ACC112 (cell line): Measurements from ENCODE around the gene USP44.
"Not testable (repeated sequence)": the region's sequence is repeated elsewhere in the genome, so short reads cannot be mapped to it uniquely, and the experiment has no call there.

ENCODE experiments used
- H2AFZ ChIP-seq: fragments of 200-600 bp; sonication (generic); one replicate; pipeline ENCODE4 v1.6.0; 2017; ENCODE audit warnings: antibody characterized with exemption, low read length; ENCODE audit not compliant: unreplicated experiment
- H3K27ac ChIP-seq: fragments of 200-600 bp; sonication (generic); 2 replicates; pipeline ENCODE4 v1.5.1; 2014; ENCODE audit warnings: low read depth, mild to moderate bottlenecking, antibody characterized with exemption, low read length, moderate library complexity
- H3K27me3 ChIP-seq: fragments of 200-600 bp; sonication (generic); 2 replicates; pipeline ENCODE4 v1.6.1; 2014; ENCODE audit warnings: mild to moderate bottlenecking, antibody characterized with exemption, low read length, moderate library complexity, mixed read lengths; ENCODE audit not compliant: insufficient read depth
- H3K36me3 ChIP-seq: fragments of 200-600 bp; sonication (generic); 2 replicates; pipeline ENCODE4 v1.6.1; 2016; ENCODE audit warnings: mild to moderate bottlenecking, antibody characterized with exemption, low read length, moderate library complexity, mixed read lengths; ENCODE audit not compliant: insufficient read depth
- H3K4me1 ChIP-seq: fragments of 200-600 bp; sonication (generic); one replicate; pipeline ENCODE4 v1.6.1; 2016; ENCODE audit warnings: low read length, mixed read lengths; ENCODE audit not compliant: insufficient read depth, unreplicated experiment, control insufficient read depth
- H3K4me3 ChIP-seq: fragments of 200-600 bp; sonication (generic); 2 replicates; pipeline ENCODE4 v1.5.1; 2014; ENCODE audit warnings: mild to moderate bottlenecking, low read depth, low read length
- H3K79me2 ChIP-seq: fragments of 200-600 bp; sonication (generic); one replicate; pipeline ENCODE4 v1.6.0; 2016; ENCODE audit warnings: low read length; ENCODE audit not compliant: control insufficient read depth, unreplicated experiment, insufficient read depth

USP44 gene

GRCh38 chr12:95492462-95492861 is 58.8 kb downstream of the USP44 start:
- Histone ChIP-seq H3K36me3 (peaks cover 60% of the 10 kb centered on the region), H3K27me3 (no peaks in the 10 kb centered on the region), H2AFZ (no peak overlapping the region), H3K79me2 (no peaks in the 10 kb centered on the region), H3K27ac (no peak overlapping the region), H3K4me1 (no peaks in the 10 kb centered on the region), H3K4me3 (no peak overlapping the region)

GRCh38 chr12:95487024-95487423 is 64.3 kb downstream of the USP44 start:
- no peak overlapping the region for H3K27ac ChIP-seq
- peaks cover 42% of the 10 kb centered on the region for H3K36me3 ChIP-seq
- H3K4me1 ChIP-seq = no peaks in the 10 kb centered on the region
- no peaks in the 10 kb centered on the region for H3K27me3 ChIP-seq
- no peak overlapping the region for H3K4me3 ChIP-seq
- peaks cover 21% of the 10 kb centered on the region for H3K79me2 ChIP-seq
- no peak overlapping the region for H2AFZ ChIP-seq

- Histone ChIP-seq H3K79me2 (peaks cover 44% of the 10 kb centered on the region), H3K27ac (no peak overlapping the region)
These were observed 66.8 kb downstream of the USP44 start for GRCh38 chr12:95484524-95484923.

GRCh38 chr12:95482564-95482963 is 68.7 kb downstream of the USP44 start:
- not testable (repeated sequence) for H3K4me1 ChIP-seq, H3K27ac ChIP-seq, H3K4me3 ChIP-seq, H3K27me3 ChIP-seq, H2AFZ ChIP-seq
- H3K36me3 ChIP-seq = peaks cover 38% of the 10 kb centered on the region
- peaks cover 64% of the 10 kb centered on the region for H3K79me2 ChIP-seq

More at GRCh38 chr12:95484524-95484923, 66.8 kb downstream of the USP44 start:
- no peaks in the 10 kb centered on the region for H3K27me3 ChIP-seq
- H3K4me3 ChIP-seq = no peak overlapping the region
- peaks cover 3% of the 10 kb centered on the region for H3K4me1 ChIP-seq
- no peak overlapping the region for H2AFZ ChIP-seq
- peaks cover 37% of the 10 kb centered on the region for H3K36me3 ChIP-seq

- Histone ChIP-seq H3K4me3 (no peak overlapping the region), H3K4me1 (peaks cover 3% of the 10 kb centered on the region), H3K79me2 (peaks cover 66% of the 10 kb centered on the region), H2AFZ (no peak overlapping the region), H3K36me3 (peaks cover 39% of the 10 kb centered on the region), H3K27me3 (no peaks in the 10 kb centered on the region), H3K27ac (no peak overlapping the region)
These were observed 69.4 kb downstream of the USP44 start for GRCh38 chr12:95481888-95482287.

GRCh38 chr12:95481072-95481471 is 70.2 kb downstream of the USP44 start:
- H3K4me3 ChIP-seq = no peak overlapping the region
- no peak overlapping the region for H2AFZ ChIP-seq
- no peak overlapping the region for H3K27ac ChIP-seq
- peaks cover 3% of the 10 kb centered on the region for H3K4me1 ChIP-seq
- H3K79me2 ChIP-seq = peaks cover 72% of the 10 kb centered on the region
- H3K36me3 ChIP-seq = peaks cover 38% of the 10 kb centered on the region
- H3K27me3 ChIP-seq = no peaks in the 10 kb centered on the region

GRCh38 chr12:95480230-95480629 is 71.0 kb downstream of the USP44 start:
- Histone ChIP-seq H3K4me1 (peaks cover 10% of the 10 kb centered on the region), H3K4me3 (no peak overlapping the region), H3K79me2 (peaks cover 81% of the 10 kb centered on the region), H3K27me3 (no peaks in the 10 kb centered on the region), H2AFZ (no peak overlapping the region), H3K36me3 (peaks cover 33% of the 10 kb centered on the region), H3K27ac (no peak overlapping the region)

GRCh38 chr12:95474660-95474958 is 76.7 kb downstream of the USP44 start:
- Histone ChIP-seq H3K4me1 (peaks cover 7% of the 10 kb centered on the region), H3K27ac (peak overlapping the region; percentile 70; the same call in 1 of the 2 replicates), H2AFZ (peak overlapping the region; percentile 2), H3K79me2 (peaks cover 55% of the 10 kb centered on the region), H3K4me3 (peak overlapping the region; percentile 87), H3K27me3 (no peaks in the 10 kb centered on the region), H3K36me3 (peaks cover 25% of the 10 kb centered on the region)

- H3K27me3 ChIP-seq = no peaks in the 10 kb centered on the region
- peaks cover 22% of the 10 kb centered on the region for H3K36me3 ChIP-seq
- H3K27ac ChIP-seq = peak within 1 kb of the TSS; percentile 70
- H3K4me1 ChIP-seq = peaks cover 7% of the 10 kb centered on the region
- peaks cover 51% of the 10 kb centered on the region for H3K79me2 ChIP-seq
- H2AFZ ChIP-seq = peak within 1 kb of the TSS; percentile 100
- H3K4me3 ChIP-seq = peak within 1 kb of the TSS; percentile 87
These were observed 77.2 kb downstream of the USP44 start, which contains the start of gene METAP2 for GRCh38 chr12:95473884-95474659. METAP2 (plus strand) TSS chr12:95474152; CDS start chr12:95474180, 28 bp downstream.

- H3K79me2 ChIP-seq = peaks cover 44% of the 10 kb centered on the region
- peaks cover 15% of the 10 kb centered on the region for H3K36me3 ChIP-seq
- H3K4me1 ChIP-seq = peaks cover 7% of the 10 kb centered on the region
- peak overlapping the region; percentile 70 for H3K27ac ChIP-seq
- peak overlapping the region; percentile 87 for H3K4me3 ChIP-seq
- peak overlapping the region; percentile 100 for H2AFZ ChIP-seq
- H3K27me3 ChIP-seq = no peaks in the 10 kb centered on the region
These were observed 77.9 kb downstream of the USP44 start for GRCh38 chr12:95473231-95473883.

GRCh38 chr12:95470300-95470699 is 81.0 kb downstream of the USP44 start:
- peaks cover 13% of the 10 kb centered on the region for H3K79me2 ChIP-seq
- H3K27me3 ChIP-seq = no peaks in the 10 kb centered on the region
- no peaks in the 10 kb centered on the region for H3K4me1 ChIP-seq
- H3K36me3 ChIP-seq = no peaks in the 10 kb centered on the region
- H2AFZ ChIP-seq = no peak overlapping the region
- no peak overlapping the region for H3K27ac ChIP-seq
- no peak overlapping the region for H3K4me3 ChIP-seq
